H9 (cell line): Measurements from ENCODE around the gene AFAP1L2. TPM values are rescaled to one million over a fixed set of nuclear protein-coding genes. Genes with fewer than 3 reads are reported as not detected.
A peak's percentile ranks its signal among the peaks of the same experiment; 100 is the strongest.

Experiments
- DNase-seq: peaks from one replicate; pipeline ENCODE4 v3.0.0-alpha.2; 2017
- H2AFZ ChIP-seq: one replicate; pipeline ENCODE4 v1.6.1; 2013; ENCODE audit warnings: mild to moderate bottlenecking, low read length, control low read depth, moderate library complexity
- H2AK5ac ChIP-seq: 2 replicates; pipeline ENCODE4 v1.6.1; 2013; ENCODE audit warnings: low read length, control low read depth, mixed read lengths; ENCODE audit not compliant: insufficient read length
- H2BK120ac ChIP-seq: one replicate; pipeline ENCODE4 v1.6.1; 2013; ENCODE audit warnings: low read depth, mild to moderate bottlenecking, low read length, control low read depth, inconsistent platforms; ENCODE audit not compliant: poor library complexity, severe bottlenecking
- H2BK12ac ChIP-seq: 2 replicates; pipeline ENCODE4 v1.6.1; 2013; ENCODE audit warnings: low read length, control low read depth, mixed read lengths, low read depth; ENCODE audit not compliant: insufficient read length
- H2BK15ac ChIP-seq: 2 replicates; pipeline ENCODE4 v1.6.1; 2013; ENCODE audit warnings: low read depth, low read length, control low read depth
- H2BK20ac ChIP-seq: one replicate; pipeline ENCODE4 v1.6.1; 2013; ENCODE audit warnings: low read depth, mild to moderate bottlenecking, low read length, control low read depth, inconsistent platforms; ENCODE audit not compliant: poor library complexity, severe bottlenecking
- H2BK5ac ChIP-seq: 2 replicates; pipeline ENCODE4 v1.6.1; 2013; ENCODE audit warnings: low read length, control low read depth, mixed read lengths; ENCODE audit not compliant: insufficient read length
- H3K14ac ChIP-seq: 2 replicates; pipeline ENCODE4 v1.6.1; 2013; ENCODE audit warnings: low read length, control low read depth; ENCODE audit not compliant: insufficient read depth
- H3K18ac ChIP-seq: 2 replicates; pipeline ENCODE4 v1.6.1; 2013; ENCODE audit warnings: low read depth, mild to moderate bottlenecking, mixed read lengths, low read length, control low read depth; ENCODE audit not compliant: insufficient read length
- H3K23ac ChIP-seq: 2 replicates; pipeline ENCODE4 v1.6.1; 2013; ENCODE audit warnings: low read length, control low read depth, mixed read lengths, low read depth; ENCODE audit not compliant: insufficient read length
- H3K23me2 ChIP-seq: 2 replicates; pipeline ENCODE4 v1.6.1; 2013; ENCODE audit warnings: low read depth, mild to moderate bottlenecking, mixed read lengths, low read length, control low read depth; ENCODE audit not compliant: insufficient read length, poor library complexity, severe bottlenecking
- H3K27ac ChIP-seq: 2 replicates; pipeline ENCODE4 v1.5.1; 2013; ENCODE audit warnings: low read length, control low read depth, mixed read lengths, low read depth; ENCODE audit not compliant: insufficient read length
- H3K27me3 ChIP-seq: 2 replicates; pipeline ENCODE4 v1.6.1; 2013; ENCODE audit warnings: low read length, control low read depth, inconsistent platforms; ENCODE audit not compliant: insufficient read depth
- H3K4ac ChIP-seq: 2 replicates; pipeline ENCODE4 v1.6.1; 2013; ENCODE audit warnings: low read depth, mild to moderate bottlenecking, control low read depth, inconsistent platforms, low read length, moderate library complexity
- H3K4me1 ChIP-seq: 2 replicates; pipeline ENCODE4 v1.6.1; 2013; ENCODE audit warnings: low read length, control low read depth, inconsistent platforms; ENCODE audit not compliant: insufficient read depth
- H3K4me2 ChIP-seq: 2 replicates; pipeline ENCODE4 v1.6.1; 2013; ENCODE audit warnings: low read length, control low read depth, mixed read lengths; ENCODE audit not compliant: insufficient read length, insufficient read depth
- H3K56ac ChIP-seq: 2 replicates; pipeline ENCODE4 v1.6.1; 2013; ENCODE audit warnings: low read depth, mild to moderate bottlenecking, mixed read lengths, low read length, control low read depth; ENCODE audit not compliant: insufficient read length
- H3K79me1 ChIP-seq: 2 replicates; pipeline ENCODE4 v1.6.1; 2013; ENCODE audit warnings: low read depth, mild to moderate bottlenecking, moderate library complexity, low read length, control low read depth, inconsistent platforms; ENCODE audit not compliant: insufficient read depth, poor library complexity, severe bottlenecking
- H3K79me2 ChIP-seq: 2 replicates; pipeline ENCODE4 v1.6.1; 2013; ENCODE audit warnings: low read length, control low read depth, inconsistent platforms; ENCODE audit not compliant: insufficient read depth
- H3K9ac ChIP-seq: 2 replicates; pipeline ENCODE4 v1.6.1; 2013; ENCODE audit warnings: low read length, control low read depth, mixed read lengths; ENCODE audit not compliant: insufficient read length; ENCODE audit errors: extremely low read depth
- H3K9me3 ChIP-seq: one replicate; pipeline ENCODE4 v1.6.1; 2013; ENCODE audit warnings: low read depth, low read length, inconsistent platforms; ENCODE audit not compliant: control insufficient read depth
- H3T11ph ChIP-seq: one replicate; pipeline ENCODE4 v1.6.1; 2013; ENCODE audit warnings: mild to moderate bottlenecking, low read length, control low read depth, inconsistent platforms
- H4K20me1 ChIP-seq: one replicate; pipeline ENCODE4 v1.6.1; 2013; ENCODE audit not compliant: control insufficient read depth, insufficient read length, insufficient read depth
- H4K5ac ChIP-seq: 2 replicates; pipeline ENCODE4 v1.6.1; 2013; ENCODE audit warnings: low read depth, mild to moderate bottlenecking, mixed read lengths, low read length, control low read depth; ENCODE audit not compliant: insufficient read length
- H4K8ac ChIP-seq: replicated peaks from 2 replicates; pipeline ENCODE4 v1.6.1; 2013; ENCODE audit warnings: low read length, control low read depth, mixed read lengths, low read depth; ENCODE audit not compliant: insufficient read length
- H4K91ac ChIP-seq: 2 replicates; pipeline ENCODE4 v1.6.1; 2013; ENCODE audit warnings: low read depth, mild to moderate bottlenecking, moderate library complexity, mixed read lengths, low read length, control low read depth; ENCODE audit not compliant: insufficient read length
- H3K27ac Mint-ChIP-seq, 3 experiments: 2 replicates in 2 of 3; 3 replicates in 1 of 3; pipeline ENCODE4 v1.8.0; 2020 to 2021; ENCODE audit warnings: mixed read lengths in 3 of 3, mild to moderate bottlenecking in 1 of 3, moderate library complexity in 1 of 3
- H3K27me3 Mint-ChIP-seq: 2 replicates; pipeline ENCODE4 v1.8.0; 2021; ENCODE audit warnings: low read depth, mild to moderate bottlenecking, moderate library complexity, mixed read lengths
- H3K36me3 Mint-ChIP-seq, 3 experiments: 2 replicates in 2 of 3; 3 replicates in 1 of 3; pipeline ENCODE4 v1.8.0; 2020 to 2021; ENCODE audit warnings: low read depth in 3 of 3, mixed read lengths in 3 of 3; ENCODE audit not compliant: insufficient read depth in 1 of 3
- H3K4me1 Mint-ChIP-seq, 2 experiments: 2 replicates each; pipeline ENCODE4 v1.8.0; 2020; ENCODE audit warnings: mixed read lengths in 2 of 2
- H3K4me3 Mint-ChIP-seq, 2 experiments: 2 replicates in 1 of 2; 3 replicates in 1 of 2; pipeline ENCODE4 v1.8.0; 2020 to 2021; ENCODE audit warnings: mild to moderate bottlenecking in 2 of 2, mixed read lengths in 2 of 2, moderate library complexity in 1 of 2
- H3K9me3 Mint-ChIP-seq, 2 experiments: 2 replicates in 1 of 2; 3 replicates in 1 of 2; pipeline ENCODE4 v1.8.0; 2020; ENCODE audit warnings: mild to moderate bottlenecking in 2 of 2, mixed read lengths in 2 of 2, moderate library complexity in 1 of 2
- WGBS: extraction: QIAGEN DNeasy Blood & Tissue Kit; methylation state at CpG from one replicate; pipeline ENCODE4 v1.1.7; 2013; ENCODE audit warnings: missing lambda C conversion rate, low lambda C conversion rate, mixed read lengths; ENCODE audit not compliant: insufficient read length; ENCODE audit errors: extremely low coverage; 5-methylcytosine and 5-hydroxymethylcytosine counted together
- total RNA-seq: library from RNA; stranded (reverse); gene quantifications from 2 replicates; pipeline ENCODE4 v1.2.1, GENCODE V29; 2021
- TF ChIP-seq, protein P1 (sequence below): fragments of 200-600 bp; sonication (generic); conservative IDR thresholded peaks from 3 replicates; pipeline ENCODE4 v1.8.0; 2021; ENCODE audit warnings: antibody characterized with exemption, mild to moderate bottlenecking

The AFAP1L2 gene
- total RNA-seq, 1 experiment from 2014 or later: 0.77 TPM

DNA sequence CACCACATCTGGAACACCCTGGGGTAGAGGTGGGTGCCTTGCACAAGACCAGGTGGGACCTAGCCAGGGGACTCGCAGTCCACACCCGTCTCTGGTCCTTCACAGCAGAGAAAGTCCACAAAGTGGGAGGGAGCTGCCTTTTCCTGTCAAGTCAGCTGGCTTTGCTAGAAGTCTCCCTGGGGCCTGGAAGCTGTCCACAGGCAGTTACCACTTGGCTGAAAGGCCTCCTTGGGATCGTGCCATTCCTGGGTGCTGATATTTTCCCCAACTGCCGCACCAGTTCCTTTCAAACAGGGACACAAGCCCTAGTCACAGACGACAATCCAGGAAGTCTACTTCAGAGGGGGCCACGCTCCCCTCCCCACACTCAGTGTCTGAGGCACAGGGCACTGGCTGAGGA lies 75.4 kb downstream of the AFAP1L2 start:
- no peak overlapping the region for H3K9ac ChIP-seq
- H3K27me3 Mint-ChIP-seq: peaks cover 12% of the 10 kb centered on the region
- no peak overlapping the region for H3K56ac ChIP-seq
- H4K91ac ChIP-seq: no peak overlapping the region
- TF ChIP-seq, protein P1, sequence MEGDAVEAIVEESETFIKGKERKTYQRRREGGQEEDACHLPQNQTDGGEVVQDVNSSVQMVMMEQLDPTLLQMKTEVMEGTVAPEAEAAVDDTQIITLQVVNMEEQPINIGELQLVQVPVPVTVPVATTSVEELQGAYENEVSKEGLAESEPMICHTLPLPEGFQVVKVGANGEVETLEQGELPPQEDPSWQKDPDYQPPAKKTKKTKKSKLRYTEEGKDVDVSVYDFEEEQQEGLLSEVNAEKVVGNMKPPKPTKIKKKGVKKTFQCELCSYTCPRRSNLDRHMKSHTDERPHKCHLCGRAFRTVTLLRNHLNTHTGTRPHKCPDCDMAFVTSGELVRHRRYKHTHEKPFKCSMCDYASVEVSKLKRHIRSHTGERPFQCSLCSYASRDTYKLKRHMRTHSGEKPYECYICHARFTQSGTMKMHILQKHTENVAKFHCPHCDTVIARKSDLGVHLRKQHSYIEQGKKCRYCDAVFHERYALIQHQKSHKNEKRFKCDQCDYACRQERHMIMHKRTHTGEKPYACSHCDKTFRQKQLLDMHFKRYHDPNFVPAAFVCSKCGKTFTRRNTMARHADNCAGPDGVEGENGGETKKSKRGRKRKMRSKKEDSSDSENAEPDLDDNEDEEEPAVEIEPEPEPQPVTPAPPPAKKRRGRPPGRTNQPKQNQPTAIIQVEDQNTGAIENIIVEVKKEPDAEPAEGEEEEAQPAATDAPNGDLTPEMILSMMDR: no peak
- H3K9me3 Mint-ChIP-seq: no peaks in the 10 kb centered on the region
- peak overlapping the region in 1 of 3 experiments; percentile 93; a peak in 1 of 7 replicates for H3K27ac Mint-ChIP-seq
- no CpG with 5 or more reads among the region's 6 CpGs for WGBS
- no peak overlapping the region for H3K4ac ChIP-seq
- no peaks in the 10 kb centered on the region for H3K4me1 ChIP-seq
- H3K9me3 ChIP-seq: no peaks in the 10 kb centered on the region
- no peak overlapping the region for H2BK15ac ChIP-seq
- no peak overlapping the region for H3K27ac ChIP-seq
- no peak overlapping the region for H2BK5ac ChIP-seq
- H4K8ac ChIP-seq: no peak overlapping the region
- H3K79me1 ChIP-seq: no peaks in the 10 kb centered on the region
- H3K18ac ChIP-seq: no peak overlapping the region
- H3K4me1 Mint-ChIP-seq: peaks cover 3 to 4% of the 10 kb centered on the region in 2 experiments; a peak in 2 of 4 replicates
- H3K23me2 ChIP-seq: no peaks in the 10 kb centered on the region
- H3K36me3 Mint-ChIP-seq: no peaks in the 10 kb centered on the region
- H3K4me2 ChIP-seq: no peak overlapping the region
- no peak overlapping the region for H2BK20ac ChIP-seq
- no peaks in the 10 kb centered on the region for H4K20me1 ChIP-seq
- H3K79me2 ChIP-seq: no peaks in the 10 kb centered on the region
- H2AFZ ChIP-seq: no peak overlapping the region
- no peak overlapping the region for H2BK120ac ChIP-seq
- no peaks in the 10 kb centered on the region for H3K27me3 ChIP-seq
- H2AK5ac ChIP-seq: no peak overlapping the region
- no peak for DNase-seq
- H2BK12ac ChIP-seq: no peak overlapping the region
- H3K14ac ChIP-seq: no peak overlapping the region; the same call in 1 of the 2 replicates
- H3T11ph ChIP-seq: no peak overlapping the region
- no peak overlapping the region for H3K4me3 Mint-ChIP-seq
- no peak overlapping the region for H4K5ac ChIP-seq
- H3K23ac ChIP-seq: no peak overlapping the region
